ENCODE data around the gene KCNIP4.

- no peak for TF ChIP-seq CTCF (IDR thresholded peaks at IDR 0.05; ENCODE audit: insufficient read depth, low read length)
- TF ChIP-seq GABPA (IDR thresholded peaks at IDR 0.05; ENCODE audit: low read depth): no peak
Measured at GRCh38 chr4:21002286-21002685, 946.3 kb downstream of the KCNIP4 start.

Measured in HL-60 (cell line).